ENCODE data around the gene FAM13A.

DNA sequence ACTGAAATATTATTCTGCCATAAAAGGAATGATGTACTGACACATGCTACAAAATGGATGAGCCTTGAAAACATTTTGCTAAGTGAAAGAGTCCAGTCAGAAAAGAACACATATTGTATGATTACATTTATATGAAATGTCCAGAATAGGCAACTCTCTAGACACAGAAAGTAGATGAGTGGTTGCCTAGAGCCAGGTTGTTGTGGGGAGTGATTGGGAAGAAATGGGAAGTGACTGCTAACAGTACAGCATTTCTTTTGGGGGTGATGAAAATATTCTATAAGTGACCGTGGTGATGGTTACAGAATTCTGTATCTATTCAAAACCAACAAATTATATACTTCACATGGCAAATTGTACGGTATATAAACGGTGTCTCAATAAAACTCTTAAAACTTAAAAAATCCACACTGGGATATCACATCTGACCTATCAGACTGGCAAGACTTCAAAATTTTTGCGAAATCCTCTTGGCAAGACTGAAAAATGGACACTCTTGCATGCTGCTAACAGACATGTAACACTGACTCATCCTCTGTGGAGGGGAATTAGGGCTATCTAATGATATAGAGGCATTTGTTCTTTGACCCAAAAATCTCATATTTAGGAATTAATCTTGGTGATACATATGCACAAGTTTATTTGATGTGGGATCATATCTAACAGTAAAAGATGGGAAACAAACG lies 71.8 kb downstream of the FAM13A start:
- TF ChIP-seq, protein P1, sequence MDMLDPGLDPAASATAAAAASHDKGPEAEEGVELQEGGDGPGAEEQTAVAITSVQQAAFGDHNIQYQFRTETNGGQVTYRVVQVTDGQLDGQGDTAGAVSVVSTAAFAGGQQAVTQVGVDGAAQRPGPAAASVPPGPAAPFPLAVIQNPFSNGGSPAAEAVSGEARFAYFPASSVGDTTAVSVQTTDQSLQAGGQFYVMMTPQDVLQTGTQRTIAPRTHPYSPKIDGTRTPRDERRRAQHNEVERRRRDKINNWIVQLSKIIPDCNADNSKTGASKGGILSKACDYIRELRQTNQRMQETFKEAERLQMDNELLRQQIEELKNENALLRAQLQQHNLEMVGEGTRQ (IDR thresholded peaks at IDR 0.05; ENCODE audit: low read depth, low read length), result no peak
- TF ChIP-seq, protein P2, sequence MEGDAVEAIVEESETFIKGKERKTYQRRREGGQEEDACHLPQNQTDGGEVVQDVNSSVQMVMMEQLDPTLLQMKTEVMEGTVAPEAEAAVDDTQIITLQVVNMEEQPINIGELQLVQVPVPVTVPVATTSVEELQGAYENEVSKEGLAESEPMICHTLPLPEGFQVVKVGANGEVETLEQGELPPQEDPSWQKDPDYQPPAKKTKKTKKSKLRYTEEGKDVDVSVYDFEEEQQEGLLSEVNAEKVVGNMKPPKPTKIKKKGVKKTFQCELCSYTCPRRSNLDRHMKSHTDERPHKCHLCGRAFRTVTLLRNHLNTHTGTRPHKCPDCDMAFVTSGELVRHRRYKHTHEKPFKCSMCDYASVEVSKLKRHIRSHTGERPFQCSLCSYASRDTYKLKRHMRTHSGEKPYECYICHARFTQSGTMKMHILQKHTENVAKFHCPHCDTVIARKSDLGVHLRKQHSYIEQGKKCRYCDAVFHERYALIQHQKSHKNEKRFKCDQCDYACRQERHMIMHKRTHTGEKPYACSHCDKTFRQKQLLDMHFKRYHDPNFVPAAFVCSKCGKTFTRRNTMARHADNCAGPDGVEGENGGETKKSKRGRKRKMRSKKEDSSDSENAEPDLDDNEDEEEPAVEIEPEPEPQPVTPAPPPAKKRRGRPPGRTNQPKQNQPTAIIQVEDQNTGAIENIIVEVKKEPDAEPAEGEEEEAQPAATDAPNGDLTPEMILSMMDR (conservative IDR thresholded peaks at IDR 0.05; ENCODE audit: low read depth, low read length), result no peak
- no peak for TF ChIP-seq MAFK (IDR thresholded peaks at IDR 0.05; ENCODE audit: low read depth, low read length)
- no peak for TF ChIP-seq POLR2A (IDR thresholded peaks at IDR 0.05; ENCODE audit: low read depth, low read length)

All from IMR-90 (cell line).